Neural cell (in vitro differentiated cells): ENCODE data around the gene COL6A5.

ENCODE experiments used
- EZH2 ChIP-seq: fragments of 200-600, 300-800 bp; shearing (Covaris generic), sonication (generic); IDR thresholded peaks from 2 replicates; pipeline ENCODE4 v1.6.1; 2014; ENCODE audit warnings: antibody characterized with exemption, low read length, borderline replicate concordance, mild to moderate bottlenecking; ENCODE audit not compliant: insufficient read depth, poor library complexity, severe bottlenecking
- REST ChIP-seq: IDR thresholded peaks from 2 replicates; pipeline ENCODE4 v1.6.1; 2012; ENCODE audit warnings: borderline replicate concordance
- TF ChIP-seq, protein P1 (sequence below): fragments of 450-650 bp; IDR thresholded peaks from 2 replicates; pipeline ENCODE4 v1.5.1; 2014; ENCODE audit warnings: antibody characterized with exemption, mild to moderate bottlenecking, moderate library complexity; ENCODE audit not compliant: poor library complexity, severe bottlenecking

DNA sequence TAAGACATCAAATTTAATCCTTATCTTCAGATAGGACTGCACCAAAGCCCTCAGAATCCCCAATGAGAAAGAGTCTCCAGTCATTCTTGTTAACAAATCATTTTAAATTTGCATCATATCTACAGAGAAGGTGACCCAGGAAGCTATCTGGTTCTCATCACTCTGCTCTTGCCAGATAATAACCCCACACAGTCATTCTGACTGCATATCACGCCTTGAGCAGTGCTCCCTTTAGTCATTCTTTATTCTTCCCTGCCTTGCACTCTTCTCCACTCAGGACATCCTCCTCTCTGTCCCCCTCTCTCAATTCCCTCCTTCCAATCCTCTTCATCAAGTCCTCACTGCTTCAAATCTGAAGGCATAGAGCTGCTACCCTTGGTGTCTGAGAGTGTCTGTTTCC, 87.8 kb downstream of the COL6A5 start:
- TF ChIP-seq, protein P1, sequence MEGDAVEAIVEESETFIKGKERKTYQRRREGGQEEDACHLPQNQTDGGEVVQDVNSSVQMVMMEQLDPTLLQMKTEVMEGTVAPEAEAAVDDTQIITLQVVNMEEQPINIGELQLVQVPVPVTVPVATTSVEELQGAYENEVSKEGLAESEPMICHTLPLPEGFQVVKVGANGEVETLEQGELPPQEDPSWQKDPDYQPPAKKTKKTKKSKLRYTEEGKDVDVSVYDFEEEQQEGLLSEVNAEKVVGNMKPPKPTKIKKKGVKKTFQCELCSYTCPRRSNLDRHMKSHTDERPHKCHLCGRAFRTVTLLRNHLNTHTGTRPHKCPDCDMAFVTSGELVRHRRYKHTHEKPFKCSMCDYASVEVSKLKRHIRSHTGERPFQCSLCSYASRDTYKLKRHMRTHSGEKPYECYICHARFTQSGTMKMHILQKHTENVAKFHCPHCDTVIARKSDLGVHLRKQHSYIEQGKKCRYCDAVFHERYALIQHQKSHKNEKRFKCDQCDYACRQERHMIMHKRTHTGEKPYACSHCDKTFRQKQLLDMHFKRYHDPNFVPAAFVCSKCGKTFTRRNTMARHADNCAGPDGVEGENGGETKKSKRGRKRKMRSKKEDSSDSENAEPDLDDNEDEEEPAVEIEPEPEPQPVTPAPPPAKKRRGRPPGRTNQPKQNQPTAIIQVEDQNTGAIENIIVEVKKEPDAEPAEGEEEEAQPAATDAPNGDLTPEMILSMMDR, result no peak
- no peak for TF ChIP-seq EZH2
- no peak for TF ChIP-seq REST
